A549 (cell line): ENCODE results near the gene FASLG.

ENCODE experiments used
- CBX2 ChIP-seq: fragments of 200-600 bp; sonication (generic); IDR thresholded peaks from 2 replicates; pipeline ENCODE4 v1.6.1; 2016; ENCODE audit warnings: low read depth, mild to moderate bottlenecking, borderline replicate concordance
- CTCF ChIP-seq: fragments of >200 bp; sonication (Bioruptor Twin); formaldehyde crosslinking; IDR thresholded peaks from 3 replicates; pipeline ENCODE4 v1.5.1; 2016
- EP300 ChIP-seq, 2 experiments: fragments of >200 bp; sonication (Bioruptor Twin); formaldehyde crosslinking; IDR thresholded peaks; 2 replicates in 1 of 2; 3 replicates in 1 of 2; pipeline ENCODE4 v1.6.1; 2016 to 2017
- KDM5A ChIP-seq: fragments of 200-600 bp; sonication (generic); IDR thresholded peaks from 2 replicates; pipeline ENCODE4 v1.6.1; 2016; ENCODE audit warnings: antibody characterized with exemption, mild to moderate bottlenecking
- MAZ ChIP-seq: fragments of 150-350 bp; IDR thresholded peaks from 2 replicates; pipeline ENCODE4 v1.6.1; 2014; ENCODE audit warnings: antibody characterized with exemption, low read depth, low read length, borderline replicate concordance
- NR3C1 ChIP-seq: fragments of >200 bp; sonication (Bioruptor Twin); formaldehyde crosslinking; IDR thresholded peaks from 3 replicates; pipeline ENCODE4 v1.6.1; 2017
- POLR2A ChIP-seq: IDR thresholded peaks from 2 replicates; pipeline ENCODE4 v1.6.1; 2012; ENCODE audit warnings: mild to moderate bottlenecking, low read length
- POLR2AphosphoS2 ChIP-seq: conservative IDR thresholded peaks from 2 replicates; pipeline ENCODE4 v1.6.1; 2012; ENCODE audit warnings: low read length, improper control_type of control experiment, inconsistent platforms
- REST ChIP-seq: fragments of 200-600 bp; sonication (generic); IDR thresholded peaks from 2 replicates; pipeline ENCODE4 v1.6.1; 2016; ENCODE audit warnings: antibody characterized with exemption, mild to moderate bottlenecking, moderate library complexity
- SREBF2 ChIP-seq: fragments of 450-650 bp; IDR thresholded peaks from 2 replicates; pipeline ENCODE4 v1.6.1; 2014; ENCODE audit warnings: mild to moderate bottlenecking, moderate library complexity
- TP53 ChIP-seq: fragments of 250-450 bp; sonication (Bioruptor Pico); IDR thresholded peaks from 2 replicates; pipeline ENCODE4 v1.5.0; 2021; ENCODE audit warnings: mild to moderate bottlenecking, moderate library complexity

GRCh38 chr1:172713466-172713865, 54.6 kb downstream of the FASLG start:
- no peak for TF ChIP-seq KDM5A
- TF ChIP-seq REST = no peak
- no peak for TF ChIP-seq CBX2
- no peak for TF ChIP-seq CTCF
- no peak for TF ChIP-seq EP300 (IDR thresholded peaks at IDR 0.05)
- TF ChIP-seq POLR2AphosphoS2 = no peak
- no peak for TF ChIP-seq POLR2A
- no peak for TF ChIP-seq NR3C1
- TF ChIP-seq MAZ = no peak
- TF ChIP-seq TP53 (CRISPR knock-in tag) = no peak
- TF ChIP-seq SREBF2 = no peak
